Natural killer cell (primary cell): ENCODE measurements around the gene CCDC88B. TPM values are rescaled to one million over a fixed set of nuclear protein-coding genes. Genes with fewer than 3 reads are reported as not detected.

Experiments
- ATAC-seq, 3 donors: fragments of 150-1000 bp in 2 of 3; fragments of 200-7000 bp in 1 of 3; cut with Tn5 transposase; 1 replicate in 1 of 3; 2 replicates in 2 of 3; pipeline ENCODE4 v1.10.0; 2021; ENCODE audit warnings: mild to moderate bottlenecking in 2 of 3, moderate library complexity in 2 of 3
- DNase-seq, 2 donors: peaks; one replicate each; pipeline versions ENCODE4 v3.0.0 to v3.0.0-alpha.2; 2013 to 2021; ENCODE audit warnings: mixed read lengths in 1 of 2
- H3K27ac ChIP-seq: one replicate; pipeline ENCODE4 v1.5.1; 2013; ENCODE audit warnings: mild to moderate bottlenecking, low read length
- H3K27me3 ChIP-seq: one replicate; pipeline ENCODE4 v1.6.1; 2013; ENCODE audit warnings: low read length; ENCODE audit not compliant: control insufficient read depth, insufficient read depth
- H3K36me3 ChIP-seq: one replicate; pipeline ENCODE4 v1.6.1; 2013; ENCODE audit warnings: low read length; ENCODE audit not compliant: control insufficient read depth, insufficient read depth
- H3K4me1 ChIP-seq: one replicate; pipeline ENCODE4 v1.6.1; 2013; ENCODE audit warnings: low read length; ENCODE audit not compliant: control insufficient read depth, insufficient read depth
- H3K4me3 ChIP-seq: one replicate; pipeline ENCODE4 v1.5.1; 2013; ENCODE audit warnings: low read length
- H3K9me3 ChIP-seq: one replicate; pipeline ENCODE4 v1.6.1; 2013; ENCODE audit warnings: low read length; ENCODE audit not compliant: control insufficient read depth, insufficient read depth
- H3K27ac Mint-ChIP-seq, 2 donors: one replicate each; pipeline ENCODE4 v1.8.0; 2022; ENCODE audit warnings: mild to moderate bottlenecking in 2 of 2, mixed read lengths in 2 of 2, moderate library complexity in 1 of 2
- H3K27me3 Mint-ChIP-seq, 2 donors: one replicate each; pipeline ENCODE4 v1.8.0; 2022; ENCODE audit warnings: low read depth in 2 of 2, mixed read lengths in 2 of 2
- H3K36me3 Mint-ChIP-seq: one replicate; pipeline ENCODE4 v1.8.0; 2022; ENCODE audit warnings: mixed read lengths
- H3K4me1 Mint-ChIP-seq, 2 donors: one replicate each; pipeline ENCODE4 v1.8.0; 2022; ENCODE audit warnings: mixed read lengths in 2 of 2
- H3K4me3 Mint-ChIP-seq: one replicate; pipeline ENCODE4 v1.8.0; 2022; ENCODE audit warnings: mild to moderate bottlenecking, moderate library complexity, mixed read lengths
- H3K9me3 Mint-ChIP-seq, 2 donors: one replicate each; pipeline ENCODE4 v1.8.0; 2022; ENCODE audit warnings: mixed read lengths in 2 of 2
- WGBS: methylation state at CpG from one replicate; pipeline ENCODE4 v1.1.7; 2013; ENCODE audit warnings: missing lambda C conversion rate; ENCODE audit not compliant: insufficient coverage; 5-methylcytosine and 5-hydroxymethylcytosine counted together
- intact Hi-C: fragments of 100-400 bp; cut with micrococcal nuclease; formaldehyde crosslinking; loops from one replicate; pipeline ENCODE4 v1.14.2; 2022
- total RNA-seq, 4 donors: library from RNA; stranded (reverse); fragments of 120-200 nt in 1 of 4; gene quantifications; one replicate each; pipeline versions ENCODE4 v1.2.3 to v1.2.4, GENCODE V29; 2013 to 2022
- TF ChIP-seq, protein P1 (sequence below): fragments of 200-600 bp; IDR thresholded peaks from one replicate; pipeline ENCODE4 v1.8.0; 2022; ENCODE audit warnings: antibody characterized with exemption

Gene CCDC88B
- total RNA-seq, 3 donors from 2014 or later (not counting 1 experiment from before 2014, with no cell fraction given): 262 to 276 (median 272) TPM

DNA sequence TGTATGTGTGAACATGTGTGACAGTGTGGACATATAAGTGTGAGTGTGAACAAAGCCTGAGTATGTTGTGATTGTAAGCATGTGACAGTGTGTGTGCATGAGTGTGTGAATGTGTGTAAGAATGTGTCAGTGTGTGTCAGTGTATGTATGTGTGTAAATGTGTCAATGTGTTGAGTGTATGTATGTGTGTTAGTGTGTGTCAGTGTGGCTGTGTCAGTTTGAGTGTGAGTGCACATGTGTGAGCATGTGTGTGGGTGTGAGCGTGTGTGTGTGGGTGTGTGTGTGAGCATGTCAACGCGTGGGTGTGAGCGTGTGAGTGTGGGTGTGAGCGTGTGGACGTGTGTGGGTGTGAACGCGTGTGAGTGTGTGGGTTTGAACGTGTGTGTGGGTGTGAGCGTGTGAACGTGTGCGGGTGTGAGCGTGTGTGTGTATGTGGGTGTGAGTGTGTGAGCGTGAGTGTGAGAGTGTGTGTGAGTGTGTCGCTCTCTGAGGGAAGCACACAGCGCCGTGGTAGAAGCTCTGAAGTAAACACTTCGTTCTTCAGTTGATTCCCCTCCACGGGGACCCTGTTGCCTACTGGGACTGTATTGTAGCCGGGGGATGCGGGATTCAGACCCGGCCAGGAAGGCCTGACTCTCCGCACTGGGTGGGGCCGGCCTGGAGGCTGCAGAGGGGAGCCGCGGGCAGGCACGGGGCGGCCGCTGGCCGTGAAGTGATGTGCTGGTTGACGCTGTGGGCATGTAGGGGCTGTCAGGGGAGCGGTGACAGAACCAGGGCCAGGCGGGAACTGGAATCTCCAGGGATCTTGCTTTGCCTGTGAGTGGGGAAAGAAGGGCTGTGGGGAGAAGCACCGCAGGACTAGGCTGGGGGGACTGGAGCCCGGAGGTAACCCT lies 40.1 kb downstream of the CCDC88B start:
- intact Hi-C loops: loop anchor here (1.0 kb wide), 1 partner anchor 29 kb away; no protein-coding TSS in a partner anchor
- H3K4me1 Mint-ChIP-seq: no peaks in the 10 kb centered on the region
- ATAC-seq (no peak), DNase-seq (no peak)
- WGBS: 91% methylated on average over 35 of the region's 35 CpGs
- peaks cover 0 to 2% of the 10 kb centered on the region in 2 donors for H3K27me3 Mint-ChIP-seq
- H3K9me3 ChIP-seq: no peaks in the 10 kb centered on the region
- H3K4me3 ChIP-seq: no peak overlapping the region
- H3K36me3 Mint-ChIP-seq: no peaks in the 10 kb centered on the region
- no peak overlapping the region for H3K27ac ChIP-seq
- H3K27ac Mint-ChIP-seq: no peak overlapping the region
- TF ChIP-seq, protein P1, sequence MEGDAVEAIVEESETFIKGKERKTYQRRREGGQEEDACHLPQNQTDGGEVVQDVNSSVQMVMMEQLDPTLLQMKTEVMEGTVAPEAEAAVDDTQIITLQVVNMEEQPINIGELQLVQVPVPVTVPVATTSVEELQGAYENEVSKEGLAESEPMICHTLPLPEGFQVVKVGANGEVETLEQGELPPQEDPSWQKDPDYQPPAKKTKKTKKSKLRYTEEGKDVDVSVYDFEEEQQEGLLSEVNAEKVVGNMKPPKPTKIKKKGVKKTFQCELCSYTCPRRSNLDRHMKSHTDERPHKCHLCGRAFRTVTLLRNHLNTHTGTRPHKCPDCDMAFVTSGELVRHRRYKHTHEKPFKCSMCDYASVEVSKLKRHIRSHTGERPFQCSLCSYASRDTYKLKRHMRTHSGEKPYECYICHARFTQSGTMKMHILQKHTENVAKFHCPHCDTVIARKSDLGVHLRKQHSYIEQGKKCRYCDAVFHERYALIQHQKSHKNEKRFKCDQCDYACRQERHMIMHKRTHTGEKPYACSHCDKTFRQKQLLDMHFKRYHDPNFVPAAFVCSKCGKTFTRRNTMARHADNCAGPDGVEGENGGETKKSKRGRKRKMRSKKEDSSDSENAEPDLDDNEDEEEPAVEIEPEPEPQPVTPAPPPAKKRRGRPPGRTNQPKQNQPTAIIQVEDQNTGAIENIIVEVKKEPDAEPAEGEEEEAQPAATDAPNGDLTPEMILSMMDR: no peak
- no peaks in the 10 kb centered on the region for H3K9me3 Mint-ChIP-seq
- H3K27me3 ChIP-seq: no peaks in the 10 kb centered on the region
- H3K4me3 Mint-ChIP-seq: no peak overlapping the region
- no peaks in the 10 kb centered on the region for H3K36me3 ChIP-seq
- peaks cover 3% of the 10 kb centered on the region for H3K4me1 ChIP-seq

DNA sequence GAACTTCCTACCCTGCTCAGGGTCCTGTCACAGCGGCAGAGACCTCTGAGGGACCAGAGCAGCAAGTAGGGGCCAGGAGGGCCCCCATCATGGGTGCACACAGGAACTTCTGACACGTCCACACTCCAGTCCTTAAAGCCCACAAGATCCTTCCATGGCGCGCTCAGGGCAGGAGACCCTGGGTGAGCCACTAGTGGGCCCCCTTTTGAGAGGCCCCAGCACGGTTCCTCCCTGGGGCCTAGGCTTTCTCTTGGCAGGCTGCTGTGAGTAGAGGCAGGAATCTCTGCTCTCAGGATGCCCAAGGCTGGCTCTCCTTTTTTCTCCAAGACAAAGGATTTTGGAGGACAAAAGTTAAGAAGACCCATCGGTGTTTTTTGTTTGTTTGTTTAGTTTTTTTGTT lies 41.3 kb downstream of the CCDC88B start:
- H3K27me3 ChIP-seq: no peaks in the 10 kb centered on the region
- H3K27me3 Mint-ChIP-seq: peaks cover 0 to 6% of the 10 kb centered on the region in 2 donors

GRCh38 chr11:64382047-64382446 lies 42.0 kb downstream of the CCDC88B start:
- Mint-ChIP-seq H3K4me3 (no peak overlapping the region), H3K27ac (no peak overlapping the region), H3K4me1 (peaks cover 4 to 17% of the 10 kb centered on the region in 2 donors), H3K27me3 (peaks cover 0 to 8% of the 10 kb centered on the region in 2 donors), H3K9me3 (no peaks in the 10 kb centered on the region), H3K36me3 (no peaks in the 10 kb centered on the region)
- Histone ChIP-seq H3K36me3 (no peaks in the 10 kb centered on the region), H3K27me3 (no peaks in the 10 kb centered on the region), H3K27ac (no peak overlapping the region), H3K4me1 (peaks cover 14% of the 10 kb centered on the region), H3K4me3 (no peak overlapping the region), H3K9me3 (no peaks in the 10 kb centered on the region)
- WGBS: 91% methylated on average over 5 of the region's 6 CpGs
- TF ChIP-seq, protein P1: no peak
- ATAC-seq (no peak), DNase-seq (no peak)
- intact Hi-C loops: no loop called here

More for the DNA sequence above, 41.3 kb downstream of the CCDC88B start:
- H3K27ac Mint-ChIP-seq: no peak overlapping the region
- no peak overlapping the region for H3K4me3 ChIP-seq
- H3K36me3 ChIP-seq: no peaks in the 10 kb centered on the region
- no peaks in the 10 kb centered on the region for H3K9me3 ChIP-seq
- TF ChIP-seq, protein P1: no peak
- ATAC-seq (no peak), DNase-seq (no peak)
- peaks cover 0 to 10% of the 10 kb centered on the region in 2 donors for H3K4me1 Mint-ChIP-seq
- no peaks in the 10 kb centered on the region for H3K36me3 Mint-ChIP-seq
- H3K4me3 Mint-ChIP-seq: no peak overlapping the region
- WGBS: 82% methylated on average over 5 of the region's 6 CpGs
- peaks cover 14% of the 10 kb centered on the region for H3K4me1 ChIP-seq
- intact Hi-C loops: no loop called here
- no peaks in the 10 kb centered on the region for H3K9me3 Mint-ChIP-seq
- H3K27ac ChIP-seq: no peak overlapping the region
